ENCODE data around the gene CYP39A1. TPM values are rescaled to one million over a fixed set of nuclear protein-coding genes. Genes with fewer than 3 reads are reported as not detected.
A peak's percentile ranks its signal among the peaks of the same experiment; 100 is the strongest.

The CYP39A1 gene, protein sequence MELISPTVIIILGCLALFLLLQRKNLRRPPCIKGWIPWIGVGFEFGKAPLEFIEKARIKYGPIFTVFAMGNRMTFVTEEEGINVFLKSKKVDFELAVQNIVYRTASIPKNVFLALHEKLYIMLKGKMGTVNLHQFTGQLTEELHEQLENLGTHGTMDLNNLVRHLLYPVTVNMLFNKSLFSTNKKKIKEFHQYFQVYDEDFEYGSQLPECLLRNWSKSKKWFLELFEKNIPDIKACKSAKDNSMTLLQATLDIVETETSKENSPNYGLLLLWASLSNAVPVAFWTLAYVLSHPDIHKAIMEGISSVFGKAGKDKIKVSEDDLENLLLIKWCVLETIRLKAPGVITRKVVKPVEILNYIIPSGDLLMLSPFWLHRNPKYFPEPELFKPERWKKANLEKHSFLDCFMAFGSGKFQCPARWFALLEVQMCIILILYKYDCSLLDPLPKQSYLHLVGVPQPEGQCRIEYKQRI
- polyA plus RNA-seq (2013, experiment 1 of 2; ENCODE audit: insufficient read length) = 0.09 TPM
- polyA plus RNA-seq (2013, experiment 2 of 2; ENCODE audit: insufficient read length) = 0.10 TPM

DNA sequence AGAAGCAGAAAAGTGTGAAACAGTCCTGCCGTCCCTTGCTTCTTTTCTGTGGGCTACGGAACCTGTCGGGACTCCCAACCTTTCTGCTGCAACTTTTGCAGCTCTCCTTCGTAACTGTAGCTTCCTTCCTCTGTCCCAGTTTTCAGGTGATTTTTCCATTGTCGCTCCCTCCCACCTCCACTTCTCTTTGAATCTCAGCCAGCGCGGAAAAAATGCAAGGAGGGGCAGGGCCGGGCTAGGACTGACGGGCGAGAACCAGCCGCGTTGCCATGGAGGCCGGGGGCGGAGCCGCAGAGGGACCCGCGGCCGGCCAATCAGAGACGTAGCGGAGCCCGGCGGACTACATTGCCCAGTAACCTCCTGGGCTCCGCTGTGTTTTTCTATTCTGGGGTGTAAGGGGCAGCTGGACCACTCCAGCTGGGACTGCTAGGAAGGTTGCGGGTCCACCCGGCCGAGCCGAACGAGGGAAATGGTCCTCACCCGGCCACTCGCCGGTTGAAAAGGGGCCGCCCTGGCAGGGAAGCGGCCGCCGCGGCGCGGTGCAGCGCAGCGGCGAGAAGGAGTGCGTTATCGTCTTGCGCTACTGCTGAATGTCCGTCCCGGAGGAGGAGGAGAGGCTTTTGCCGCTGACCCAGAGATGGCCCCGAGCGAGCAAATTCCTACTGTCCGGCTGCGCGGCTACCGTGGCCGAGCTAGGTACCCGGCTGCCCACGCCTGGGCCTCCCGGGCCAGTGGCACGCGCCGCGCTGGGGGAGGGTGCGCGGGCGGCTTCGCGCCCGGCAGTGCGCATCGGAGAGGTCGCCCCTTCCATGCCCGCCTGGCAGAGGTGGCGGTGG, at the start of gene CYP39A1, which contains the start of gene SLC25A27:
CYP39A1 (minus strand) TSS at position 216 of the 836 bp plus-strand sequence. CDS start 236 bp downstream, outside the sequence.
SLC25A27 (plus strand) TSS at position 373 of the 836 bp plus-strand sequence; CDS start at position 591, 218 bp downstream.
- peak; percentile 72 for DNase-seq

DNA sequence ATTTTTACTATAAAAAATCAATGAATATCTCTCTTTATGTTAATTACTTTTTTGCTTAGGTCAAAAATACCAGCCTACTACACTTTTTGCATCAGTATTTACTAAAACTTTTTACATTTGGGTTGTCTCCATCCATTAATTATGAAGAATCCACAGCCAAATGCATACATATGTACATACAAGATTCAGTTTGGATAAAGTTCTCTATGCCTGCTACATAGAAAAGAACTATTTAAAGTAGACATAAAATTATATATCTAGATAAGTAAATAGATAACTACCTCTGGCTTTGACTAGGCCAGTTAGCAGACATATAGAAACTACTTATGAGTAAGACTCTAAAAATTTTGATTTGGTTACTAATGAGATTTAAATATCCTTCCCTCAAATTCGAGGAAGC, 47.4 kb upstream of the CYP39A1 start:
- no peak for DNase-seq

DNA sequence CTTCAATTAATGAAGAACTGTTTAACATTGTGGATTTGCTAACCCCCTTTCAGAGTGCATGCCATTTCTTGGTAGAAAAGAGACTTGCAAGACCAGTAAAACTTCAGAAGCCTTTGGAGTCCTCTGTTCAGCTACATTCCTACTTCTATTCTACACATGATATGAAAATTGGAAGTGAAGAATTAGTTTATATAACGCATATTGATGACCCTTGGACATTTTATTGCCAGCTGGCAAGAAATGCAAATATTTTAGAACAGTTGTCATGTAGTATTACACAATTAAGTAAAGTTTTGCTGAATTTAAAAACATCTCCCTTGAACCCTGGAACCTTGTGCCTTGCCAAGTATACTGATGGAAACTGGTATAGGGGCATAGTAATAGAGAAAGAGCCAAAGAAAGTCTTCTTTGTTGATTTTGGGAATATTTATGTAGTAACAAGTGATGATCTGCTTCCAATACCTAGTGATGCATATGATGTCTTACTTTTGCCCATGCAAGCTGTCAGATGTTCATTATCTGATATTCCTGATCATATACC, 38.4 kb upstream of the CYP39A1 start:
- no peak for DNase-seq

DNA sequence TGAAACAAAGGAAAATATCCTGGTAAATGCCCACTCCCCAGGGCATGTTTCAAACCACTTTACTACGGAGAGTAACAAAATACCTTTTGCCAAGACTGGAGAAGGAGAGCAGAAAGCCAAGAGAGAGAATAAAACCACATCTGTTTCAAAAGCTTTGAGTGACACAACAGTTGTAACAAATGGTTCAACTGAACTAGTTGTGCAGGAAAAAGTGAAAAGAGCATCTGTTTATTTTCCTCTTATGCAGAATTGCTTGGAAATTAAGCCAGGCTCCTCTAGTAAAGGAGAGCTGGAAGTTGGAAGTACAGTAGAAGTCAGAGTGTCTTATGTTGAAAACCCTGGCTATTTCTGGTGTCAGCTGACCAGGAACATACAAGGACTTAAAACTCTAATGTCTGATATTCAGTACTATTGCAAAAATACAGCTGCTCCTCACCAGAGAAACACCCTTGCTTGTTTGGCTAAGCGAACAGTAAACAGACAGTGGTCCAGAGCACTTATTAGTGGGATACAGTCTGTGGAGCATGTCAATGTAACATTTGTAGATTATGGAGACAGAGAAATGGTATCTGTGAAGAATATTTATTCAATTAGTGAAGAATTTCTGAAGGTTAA, 37.6 kb upstream of the CYP39A1 start:
- DNase-seq = no peak

DNA sequence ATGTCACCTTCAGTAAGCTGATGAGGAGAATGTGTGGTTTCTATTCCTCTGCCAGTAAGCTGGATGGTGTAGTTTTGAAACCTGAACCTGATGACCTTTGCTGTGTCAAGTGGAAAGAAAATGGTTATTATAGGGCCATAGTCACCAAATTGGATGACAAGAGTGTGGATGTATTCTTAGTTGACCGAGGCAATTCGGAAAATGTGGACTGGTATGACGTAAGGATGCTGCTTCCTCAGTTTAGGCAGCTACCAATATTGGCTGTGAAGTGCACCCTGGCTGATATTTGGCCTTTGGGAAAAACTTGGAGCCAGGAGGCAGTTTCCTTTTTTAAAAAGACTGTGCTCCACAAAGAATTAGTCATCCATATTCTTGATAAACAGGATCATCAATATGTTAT, 37.0 kb upstream of the CYP39A1 start:
- no peak for DNase-seq

DNA sequence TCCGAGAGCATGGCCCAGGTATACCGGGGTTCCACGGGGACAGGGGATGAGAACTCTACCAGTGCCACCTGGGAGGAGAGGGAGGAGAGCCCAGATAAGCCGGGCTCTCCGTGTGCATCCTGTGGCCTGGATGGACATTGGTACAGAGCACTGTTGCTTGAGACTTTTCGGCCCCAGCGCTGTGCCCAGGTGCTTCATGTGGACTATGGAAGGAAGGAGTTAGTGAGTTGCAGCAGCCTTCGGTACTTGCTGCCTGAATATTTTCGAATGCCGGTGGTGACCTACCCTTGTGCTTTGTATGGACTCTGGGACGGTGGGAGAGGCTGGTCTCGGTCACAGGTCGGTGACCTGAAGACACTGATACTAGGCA, 36.3 kb upstream of the CYP39A1 start:
- no peak for DNase-seq

DNA sequence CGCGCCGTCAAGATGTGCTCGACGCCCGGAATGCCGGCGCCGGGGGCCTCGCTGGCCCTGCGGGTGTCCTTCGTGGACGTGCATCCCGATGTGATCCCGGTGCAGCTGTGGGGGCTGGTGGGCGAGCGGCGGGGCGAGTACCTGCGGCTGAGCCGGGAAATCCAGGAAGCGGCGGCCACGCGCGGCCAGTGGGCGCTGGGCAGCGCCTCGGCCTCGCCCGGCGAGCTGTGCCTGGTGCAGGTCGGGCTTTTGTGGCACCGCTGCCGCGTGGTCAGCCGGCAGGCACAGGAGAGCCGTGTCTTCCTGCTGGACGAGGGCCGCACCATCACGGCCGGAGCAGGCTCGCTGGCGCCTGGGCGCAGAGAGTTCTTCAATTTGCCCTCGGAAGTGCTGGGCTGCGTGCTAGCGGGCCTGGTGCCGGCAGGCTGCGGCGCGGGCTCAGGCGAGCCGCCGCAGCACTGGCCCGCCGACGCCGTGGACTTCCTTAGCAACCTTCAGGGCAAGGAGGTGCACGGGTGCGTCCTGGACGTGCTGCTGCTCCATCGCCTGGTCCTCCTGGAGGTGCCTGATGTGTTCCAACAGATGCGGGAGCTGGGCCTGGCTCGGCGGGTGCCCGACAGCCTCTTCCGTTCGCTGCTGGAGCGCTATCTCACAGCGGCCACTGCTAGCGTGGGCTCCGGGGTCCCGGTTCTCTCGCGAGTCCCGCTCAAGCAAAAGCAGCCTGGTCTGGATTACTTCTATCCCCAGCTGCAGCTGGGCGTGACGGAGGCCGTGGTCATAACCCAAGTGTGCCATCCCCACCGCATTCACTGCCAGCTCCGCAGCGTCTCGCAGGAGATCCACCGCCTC, 35.7 kb upstream of the CYP39A1 start:
- no peak for DNase-seq

DNA sequence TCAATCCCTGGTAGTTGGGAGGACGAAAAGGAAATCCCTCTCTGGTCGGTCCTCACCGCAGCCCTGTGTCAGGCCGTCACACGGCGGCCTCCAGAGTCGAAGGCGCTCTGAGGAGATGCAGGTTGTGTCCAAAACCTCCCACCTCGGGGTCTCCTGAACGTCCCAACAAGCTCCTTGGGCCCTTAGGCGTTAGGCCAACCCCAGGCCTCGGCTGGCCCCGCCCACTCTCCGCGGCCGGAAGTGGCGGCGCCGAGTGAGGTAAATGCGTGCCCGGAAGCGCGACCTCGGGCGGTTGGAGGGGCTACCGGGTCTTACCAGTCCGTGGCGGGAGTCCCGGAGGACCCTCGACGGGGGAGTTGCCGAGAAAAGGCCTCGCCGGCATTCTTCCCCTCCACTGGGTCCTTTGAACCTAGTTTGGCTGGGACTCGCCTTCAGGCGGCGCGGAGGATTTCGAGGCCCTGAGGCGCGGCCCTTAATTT, 35.0 kb upstream of the CYP39A1 start, which contains the start of gene TDRD6:
TDRD6 (plus strand) TSS at position 267 of the 479 bp plus-strand sequence. CDS start 244 bp downstream, outside the sequence.
- DNase-seq = no peak

DNA sequence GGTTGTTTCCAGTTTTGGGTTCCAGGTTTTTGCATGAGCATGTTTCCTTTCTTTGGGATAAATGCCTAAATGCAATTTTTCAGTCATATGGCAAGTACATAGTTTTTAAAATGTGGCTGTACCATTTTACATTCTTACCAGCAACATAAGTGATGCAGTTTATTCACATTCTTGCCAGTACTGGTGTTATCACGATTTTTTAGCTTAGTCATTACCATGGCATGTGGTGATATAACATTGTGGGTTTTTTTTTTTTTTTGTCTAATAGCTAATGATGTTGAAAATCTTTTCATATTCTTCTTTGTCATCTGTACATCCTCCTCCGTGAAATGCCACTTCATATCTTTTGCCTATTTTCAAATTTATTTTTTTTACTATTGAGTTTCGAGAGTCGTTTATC, 32.2 kb upstream of the CYP39A1 start:
- peak; percentile 25 for DNase-seq

DNA sequence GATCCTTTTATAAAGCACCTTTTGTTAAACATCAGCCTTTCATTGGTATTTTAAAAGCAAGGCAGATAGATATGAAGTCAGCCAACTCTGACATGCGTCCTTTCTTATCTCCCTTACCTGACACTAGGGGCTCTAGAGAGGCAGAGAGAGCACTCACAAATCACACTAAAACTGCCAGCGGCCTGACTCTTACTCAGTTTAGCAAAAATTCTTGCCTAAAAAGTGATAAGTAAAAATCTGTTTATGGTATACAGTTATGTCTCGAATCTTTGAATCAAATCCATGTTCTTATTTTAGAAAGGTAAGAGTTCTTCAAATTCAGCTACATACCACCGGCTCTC, 24.7 kb upstream of the CYP39A1 start:
- no peak for DNase-seq

DNA sequence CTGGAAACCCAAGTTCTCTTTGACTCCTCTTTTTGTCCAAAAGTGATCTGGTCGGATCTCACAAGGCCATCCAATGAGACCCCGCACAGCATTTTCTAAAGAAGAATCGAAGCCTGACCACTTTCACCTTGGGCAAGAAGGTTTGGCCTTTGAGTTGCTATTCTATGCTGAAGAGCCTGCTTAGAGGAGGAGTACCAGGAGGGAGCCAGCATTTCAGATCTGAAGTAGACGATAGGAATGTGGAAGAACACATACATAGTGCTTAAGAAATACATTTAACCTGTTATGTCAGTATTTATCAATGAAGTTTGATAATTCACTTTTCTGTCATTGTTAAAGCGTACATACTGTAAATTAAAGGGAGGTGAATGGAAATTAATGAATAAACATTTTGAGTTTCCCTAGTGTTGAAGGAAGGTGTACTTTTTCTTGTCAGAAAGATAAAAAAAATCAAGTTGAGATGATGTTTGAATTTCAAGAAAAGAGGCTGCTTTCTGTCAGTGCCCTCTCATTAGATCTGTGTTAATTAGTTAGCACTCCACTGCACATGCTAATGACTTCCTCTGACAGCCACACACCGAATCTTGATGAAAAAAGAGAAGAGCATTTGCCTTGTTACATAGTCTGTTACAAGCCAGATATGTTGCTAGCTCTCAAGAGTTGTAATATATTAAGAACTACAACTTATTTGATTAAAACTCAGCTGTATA, 24.1 kb upstream of the CYP39A1 start:
- DNase-seq = no peak

DNA sequence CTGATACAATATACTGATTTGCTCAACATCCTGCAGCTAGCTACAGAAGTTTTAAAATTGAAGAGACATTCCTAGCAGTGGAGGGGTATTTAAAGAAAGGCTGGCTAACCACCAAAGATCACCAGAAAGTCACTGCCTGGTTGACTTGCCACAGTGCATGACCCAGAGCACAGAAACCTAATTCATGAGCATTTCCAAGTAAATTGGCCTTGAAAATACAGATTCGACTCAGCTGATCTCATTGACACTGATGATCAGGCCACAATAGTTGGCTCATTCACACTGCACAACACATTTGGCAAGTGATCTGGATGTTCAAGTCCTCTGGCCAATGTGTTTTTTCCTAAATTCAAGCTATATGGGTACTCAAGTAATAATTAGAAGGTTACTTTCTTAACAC, 21.8 kb upstream of the CYP39A1 start:
- no peak for DNase-seq

DNA sequence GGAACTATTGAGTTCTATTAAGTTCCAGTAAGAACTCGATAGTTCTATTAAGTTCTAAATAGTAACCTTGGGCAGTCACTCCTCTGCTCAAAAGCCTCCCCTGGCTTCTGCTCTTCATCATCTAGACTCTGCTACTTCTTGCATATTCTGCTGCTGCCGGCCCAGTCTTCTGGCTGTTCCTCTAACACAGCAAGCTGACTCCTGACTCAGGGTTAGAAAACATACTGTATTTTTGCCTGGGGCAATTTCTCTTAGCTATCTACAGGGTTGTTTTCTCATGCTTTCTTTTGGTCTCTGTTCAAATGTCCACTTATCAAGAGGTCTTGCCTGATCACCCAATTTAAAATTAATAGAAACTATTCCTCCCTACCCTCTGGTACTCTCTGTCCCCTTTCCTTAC, 14.8 kb upstream of the CYP39A1 start:
- no peak for DNase-seq

DNA sequence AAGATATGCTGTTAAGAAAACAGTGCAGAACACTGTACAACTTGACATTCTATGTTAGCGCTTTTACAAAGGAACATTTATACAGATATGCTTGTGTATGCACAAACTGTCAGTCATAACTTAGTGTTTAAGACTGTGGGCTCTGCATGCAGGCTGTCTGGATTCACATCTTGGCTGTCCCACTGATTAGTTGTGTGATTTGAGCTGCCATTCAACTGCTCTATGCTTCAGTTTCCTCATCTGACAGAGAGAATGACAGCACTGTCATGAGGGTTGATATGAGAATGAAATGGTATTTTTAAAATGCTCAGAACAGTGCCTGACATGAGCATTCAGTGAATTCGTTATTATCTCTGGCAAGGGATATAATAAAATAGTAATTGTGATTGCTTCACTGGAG, 8.9 kb upstream of the CYP39A1 start:
- no peak for DNase-seq

DNA sequence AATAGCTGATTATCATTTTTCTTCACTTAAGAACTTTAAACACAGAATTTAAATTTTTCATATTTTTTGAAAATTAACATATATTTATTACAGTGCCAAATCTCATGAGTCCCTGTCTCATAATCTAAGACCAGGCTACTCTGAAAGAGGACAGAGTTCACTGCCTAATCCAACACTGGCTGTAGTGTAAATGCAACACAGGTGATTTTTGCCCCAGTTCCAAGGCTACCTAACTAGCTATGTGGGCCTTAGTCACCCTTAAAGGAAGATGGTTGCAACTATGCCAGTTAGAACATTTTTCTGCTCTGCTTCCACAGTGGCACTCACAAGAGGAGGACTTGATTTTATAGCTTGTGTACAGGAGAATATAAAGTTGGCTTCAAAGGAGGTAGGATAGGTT, 5.0 kb upstream of the CYP39A1 start:
- no peak for DNase-seq

DNA sequence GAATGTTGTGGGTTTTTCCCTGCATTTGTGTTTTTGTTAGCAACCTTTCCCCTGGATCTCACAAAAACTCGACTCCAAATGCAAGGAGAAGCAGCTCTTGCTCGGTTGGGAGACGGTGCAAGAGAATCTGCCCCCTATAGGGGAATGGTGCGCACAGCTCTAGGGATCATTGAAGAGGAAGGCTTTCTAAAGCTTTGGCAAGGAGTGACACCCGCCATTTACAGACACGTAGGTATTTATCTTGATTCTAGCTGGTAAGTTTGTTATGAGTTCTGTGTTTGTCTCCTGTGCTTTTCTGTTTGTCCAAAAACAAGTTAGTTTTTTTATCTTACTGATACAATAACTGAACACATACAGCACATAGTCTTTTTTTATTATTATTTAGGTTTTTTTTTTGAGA, 3.2 kb upstream of the CYP39A1 start:
- DNase-seq = peak; percentile 2

DNA sequence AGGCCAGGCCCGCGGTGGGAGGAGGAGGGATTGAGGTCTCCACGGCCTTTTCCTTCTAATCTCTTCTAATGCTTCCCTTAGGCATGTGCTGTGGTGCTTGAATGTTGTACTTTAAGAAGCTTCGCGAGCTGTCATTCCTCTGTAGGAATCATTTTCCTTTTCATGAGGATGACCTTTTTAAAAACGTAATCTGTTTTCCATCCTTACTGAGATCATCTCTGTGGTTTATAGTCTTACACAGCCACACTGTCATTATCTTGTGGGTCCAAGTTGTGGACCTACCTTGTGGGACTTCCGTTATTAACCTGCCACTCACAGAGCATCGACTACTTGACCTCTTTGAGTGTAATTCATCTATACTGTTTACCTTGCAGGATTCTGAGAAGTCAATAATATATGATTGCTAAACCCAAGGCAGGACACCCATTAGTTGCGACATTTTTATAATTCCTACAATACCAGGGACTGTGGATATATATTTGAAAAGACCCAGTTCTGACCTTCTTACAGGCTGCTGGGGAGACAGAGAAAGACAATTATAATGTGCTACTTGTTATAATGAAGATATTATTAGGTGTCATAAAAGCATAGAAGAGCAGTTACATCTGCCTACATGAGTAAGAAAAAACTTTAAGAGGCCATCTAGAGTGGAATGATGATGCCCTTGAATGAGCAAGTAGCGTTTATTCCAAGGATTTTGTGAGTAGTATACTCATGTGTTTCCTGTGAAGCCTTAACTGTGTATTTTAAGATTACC, 999 bp upstream of the CYP39A1 start:
- no peak for DNase-seq

DNA sequence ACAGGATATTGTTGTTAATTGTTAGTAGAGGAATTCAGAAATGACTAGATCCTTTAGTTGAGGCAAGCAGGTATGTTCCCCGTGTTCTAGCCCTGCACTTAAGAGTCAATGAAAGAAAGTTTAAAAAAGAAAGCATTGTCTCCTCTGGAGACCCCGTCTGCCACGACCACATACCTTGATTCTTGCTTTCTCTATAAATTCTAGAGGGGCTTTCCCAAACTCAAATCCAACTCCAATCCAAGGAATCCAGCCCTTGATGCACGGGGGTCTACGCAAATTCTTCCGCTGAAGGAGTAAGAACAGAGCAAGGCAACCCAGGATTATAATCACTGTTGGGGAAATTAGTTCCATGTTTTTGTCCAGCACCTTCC, 401 bp downstream of the CYP39A1 start:
- no peak for DNase-seq

DNA sequence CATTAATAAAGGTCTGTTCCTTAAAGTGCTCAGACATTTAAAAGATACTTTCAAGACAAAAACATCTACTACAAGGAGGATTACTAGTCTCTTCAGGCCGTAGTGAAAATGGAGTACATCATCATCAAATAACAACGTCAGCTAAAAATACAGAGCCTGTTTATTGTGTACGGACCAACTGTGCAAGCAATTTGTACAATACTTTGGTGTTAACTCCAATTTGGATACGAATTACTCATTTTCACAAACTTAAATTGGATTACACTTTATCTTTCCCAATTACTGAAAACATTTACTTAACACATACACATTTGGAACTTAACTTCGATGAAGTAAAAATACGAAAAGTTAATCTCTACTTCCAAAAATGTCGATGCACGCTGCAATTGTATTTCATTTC, 802 bp downstream of the CYP39A1 start:
- DNase-seq = no peak

DNA sequence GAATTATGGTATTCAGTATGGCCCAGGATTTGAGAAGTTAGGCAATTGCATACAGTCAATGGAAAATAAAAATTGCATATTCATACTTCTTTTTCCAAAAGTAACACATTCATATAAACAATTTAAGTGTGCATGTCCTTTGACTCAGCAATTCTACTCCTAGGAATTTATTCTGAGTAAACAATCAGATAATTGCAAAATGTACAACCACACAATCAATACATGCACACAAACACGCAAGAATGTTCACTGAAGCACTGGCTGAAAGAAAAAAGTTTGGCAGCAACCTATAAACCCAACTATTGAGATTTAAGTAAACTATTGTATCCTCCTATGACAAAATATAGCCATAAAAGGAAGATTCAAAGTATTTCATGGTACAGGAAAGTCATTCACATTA, 1.6 kb downstream of the CYP39A1 start:
- no peak for DNase-seq

Data from fibroblast of skin of abdomen (primary cell).